Suprapubic skin (tissue), 4 donors: ENCODE data around the gene PROK2. TPM values are rescaled to one million over a fixed set of nuclear protein-coding genes. Genes with fewer than 3 reads are reported as not detected.
A peak's percentile ranks its signal among the peaks of the same experiment; 100 is the strongest.

Source experiments
- DNase-seq, 2 donors: peaks; one replicate each; pipeline ENCODE4 v3.0.0-alpha.2; 2019; ENCODE audit warnings: low spot score in 2 of 2
- H3K27ac ChIP-seq: fragments of 200-600 bp; sonication (generic); one replicate; pipeline ENCODE4 v1.5.1; 2019
- H3K27me3 ChIP-seq: fragments of 200-600 bp; sonication (generic); one replicate; pipeline ENCODE4 v1.5.1; 2019
- H3K36me3 ChIP-seq: fragments of 200-600 bp; sonication (generic); one replicate; pipeline ENCODE4 v1.5.1; 2019
- H3K4me1 ChIP-seq: fragments of 200-600 bp; sonication (generic); one replicate; pipeline ENCODE4 v1.5.1; 2019
- H3K4me3 ChIP-seq: fragments of 200-600 bp; sonication (generic); one replicate; pipeline ENCODE4 v1.5.1; 2019; ENCODE audit warnings: mild to moderate bottlenecking
- H3K9me3 ChIP-seq: fragments of 200-600 bp; sonication (generic); one replicate; pipeline ENCODE4 v1.5.1; 2019
- CTCF ChIP-seq, 2 donors: fragments of 200-600 bp in 1 of 2; fragments of 450-650 bp in 1 of 2; sonication (generic) in 1 of 2; IDR thresholded peaks; one replicate each; pipeline ENCODE4 v1.5.1; 2016 to 2019; ENCODE audit warnings: antibody characterized with exemption in 2 of 2, mild to moderate bottlenecking in 1 of 2, moderate library complexity in 1 of 2
- EP300 ChIP-seq: sonication (generic); formaldehyde crosslinking; IDR thresholded peaks from one replicate; pipeline ENCODE4 v1.6.1; 2017; ENCODE audit warnings: antibody characterized with exemption
- POLR2A ChIP-seq, 2 donors: fragments of 450-650 bp; IDR thresholded peaks; one replicate each; pipeline ENCODE4 v1.6.1; 2017; ENCODE audit warnings: antibody characterized with exemption in 2 of 2, mild to moderate bottlenecking in 2 of 2, moderate library complexity in 2 of 2
- POLR2AphosphoS5 ChIP-seq, 3 donors: sonication (generic); formaldehyde crosslinking; IDR thresholded peaks; one replicate each; pipeline ENCODE4 v1.6.1; 2017; ENCODE audit warnings: antibody characterized with exemption in 3 of 3
- WGBS: methylation state at CpG from one replicate; pipeline ENCODE4 v1.1.5; 2018; 5-methylcytosine and 5-hydroxymethylcytosine counted together
- total RNA-seq, 4 donors: library from RNA; depleted of rRNA; stranded (reverse); fragments of >200 nt; gene quantifications; one replicate each; pipeline ENCODE4 v1.1.0, GENCODE V29; 2016

Gene PROK2
- total RNA-seq, 4 donors from 2014 or later, result not detected

- 32% methylated on average over 6 of the region's 6 CpGs for WGBS
- no peak overlapping the region for H3K27ac ChIP-seq
- TF ChIP-seq EP300 (no peak), POLR2A (IDR thresholded peaks at IDR 0.05) (no peak), POLR2AphosphoS5 (IDR thresholded peaks at IDR 0.05) (no peak), CTCF (IDR thresholded peaks at IDR 0.05) (no peak)
- H3K9me3 ChIP-seq, result no peaks in the 10 kb centered on the region
- peak overlapping the region; percentile 94 for H3K4me3 ChIP-seq
- H3K36me3 ChIP-seq, result no peaks in the 10 kb centered on the region
- DNase-seq, result no peak
- peaks cover 25% of the 10 kb centered on the region for H3K4me1 ChIP-seq
- no peaks in the 10 kb centered on the region for H3K27me3 ChIP-seq
Measured at GRCh38 chr3:71723452-71724170, 61.3 kb downstream of the PROK2 start.

GRCh38 chr3:71722693-71723092 lies 62.3 kb downstream of the PROK2 start:
- Histone ChIP-seq H3K27me3 (no peaks in the 10 kb centered on the region), H3K4me1 (peaks cover 25% of the 10 kb centered on the region), H3K4me3 (no peak overlapping the region), H3K9me3 (no peaks in the 10 kb centered on the region), H3K36me3 (no peaks in the 10 kb centered on the region), H3K27ac (no peak overlapping the region)
- no peak for TF ChIP-seq EP300
- TF ChIP-seq POLR2AphosphoS5 (IDR thresholded peaks at IDR 0.05), result no peak
- no peak for TF ChIP-seq CTCF (IDR thresholded peaks at IDR 0.05)
- no peak for TF ChIP-seq POLR2A (IDR thresholded peaks at IDR 0.05)
- WGBS, result 100% methylated on average over 1 of the region's 1 CpG
- DNase-seq, result no peak

Other genes starting within 250 kb of the PROK2 start
- 100 to 1,000 TPM in 1 of 4 donors, 10 to 100 TPM in 3; 49.8 to 157 (median 71.9) TPM for gene FOXP1, start 201.4 kb downstream of the PROK2 start, total RNA-seq
- 10 to 100 TPM; 12.7 to 23.5 (median 16.0) TPM for gene EIF4E3, start 59.7 kb downstream of the PROK2 start, total RNA-seq
- 1 to 10 TPM; 1.2 to 5.5 (median 3.9) TPM for gene GPR27, start 31.3 kb downstream of the PROK2 start, total RNA-seq